ENCODE results near the gene SLC38A5.

DNA sequence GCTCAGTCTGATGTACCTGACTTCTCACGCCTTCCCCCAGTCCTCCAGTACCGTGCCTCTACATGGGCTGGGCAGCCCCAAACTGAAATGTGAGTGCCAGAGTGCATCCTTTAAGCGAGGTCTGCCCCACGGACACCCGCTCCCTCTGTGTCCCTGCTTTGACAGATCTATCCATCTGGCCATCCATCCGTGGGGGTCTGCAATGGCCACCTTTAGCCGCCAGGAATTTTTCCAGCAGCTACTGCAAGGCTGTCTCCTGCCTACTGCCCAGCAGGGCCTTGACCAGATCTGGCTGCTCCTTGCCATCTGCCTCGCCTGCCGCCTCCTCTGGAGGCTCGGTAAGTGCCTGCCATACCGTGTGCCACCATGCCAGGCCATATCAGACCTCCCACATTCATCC lies 39.6 kb upstream of the SLC38A5 start:
- TF ChIP-seq STAT5B (CRISPR knock-in tag; IDR thresholded peaks at IDR 0.05): no peak
- TF ChIP-seq, protein P1, sequence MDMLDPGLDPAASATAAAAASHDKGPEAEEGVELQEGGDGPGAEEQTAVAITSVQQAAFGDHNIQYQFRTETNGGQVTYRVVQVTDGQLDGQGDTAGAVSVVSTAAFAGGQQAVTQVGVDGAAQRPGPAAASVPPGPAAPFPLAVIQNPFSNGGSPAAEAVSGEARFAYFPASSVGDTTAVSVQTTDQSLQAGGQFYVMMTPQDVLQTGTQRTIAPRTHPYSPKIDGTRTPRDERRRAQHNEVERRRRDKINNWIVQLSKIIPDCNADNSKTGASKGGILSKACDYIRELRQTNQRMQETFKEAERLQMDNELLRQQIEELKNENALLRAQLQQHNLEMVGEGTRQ (IDR thresholded peaks at IDR 0.05; ENCODE audit: low read depth, low read length): no peak
- TF ChIP-seq, protein P1 (CRISPR knock-in tag; IDR thresholded peaks at IDR 0.05; ENCODE audit: borderline replicate concordance): no peak
- TF ChIP-seq HDAC2 (CRISPR knock-in tag; IDR thresholded peaks at IDR 0.05): no peak
- no peak for TF ChIP-seq U2AF2 (IDR thresholded peaks at IDR 0.05; ENCODE audit: low read depth, low read length)
- TF ChIP-seq PHF8 (CRISPR knock-in tag; IDR thresholded peaks at IDR 0.05): no peak
- no peak for TF ChIP-seq ZNF138 (CRISPR knock-in tag; IDR thresholded peaks at IDR 0.05; ENCODE audit: low read depth)
- no peak for TF ChIP-seq MEF2D (CRISPR knock-in tag; IDR thresholded peaks at IDR 0.05)
- TF ChIP-seq NCOR1 (IDR thresholded peaks at IDR 0.05; ENCODE audit: borderline replicate concordance, low read length): no peak
- TF ChIP-seq, protein P2, sequence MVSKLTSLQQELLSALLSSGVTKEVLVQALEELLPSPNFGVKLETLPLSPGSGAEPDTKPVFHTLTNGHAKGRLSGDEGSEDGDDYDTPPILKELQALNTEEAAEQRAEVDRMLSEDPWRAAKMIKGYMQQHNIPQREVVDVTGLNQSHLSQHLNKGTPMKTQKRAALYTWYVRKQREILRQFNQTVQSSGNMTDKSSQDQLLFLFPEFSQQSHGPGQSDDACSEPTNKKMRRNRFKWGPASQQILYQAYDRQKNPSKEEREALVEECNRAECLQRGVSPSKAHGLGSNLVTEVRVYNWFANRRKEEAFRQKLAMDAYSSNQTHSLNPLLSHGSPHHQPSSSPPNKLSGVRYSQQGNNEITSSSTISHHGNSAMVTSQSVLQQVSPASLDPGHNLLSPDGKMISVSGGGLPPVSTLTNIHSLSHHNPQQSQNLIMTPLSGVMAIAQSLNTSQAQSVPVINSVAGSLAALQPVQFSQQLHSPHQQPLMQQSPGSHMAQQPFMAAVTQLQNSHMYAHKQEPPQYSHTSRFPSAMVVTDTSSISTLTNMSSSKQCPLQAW (CRISPR knock-in tag; IDR thresholded peaks at IDR 0.05): no peak
- TF ChIP-seq, protein P3, sequence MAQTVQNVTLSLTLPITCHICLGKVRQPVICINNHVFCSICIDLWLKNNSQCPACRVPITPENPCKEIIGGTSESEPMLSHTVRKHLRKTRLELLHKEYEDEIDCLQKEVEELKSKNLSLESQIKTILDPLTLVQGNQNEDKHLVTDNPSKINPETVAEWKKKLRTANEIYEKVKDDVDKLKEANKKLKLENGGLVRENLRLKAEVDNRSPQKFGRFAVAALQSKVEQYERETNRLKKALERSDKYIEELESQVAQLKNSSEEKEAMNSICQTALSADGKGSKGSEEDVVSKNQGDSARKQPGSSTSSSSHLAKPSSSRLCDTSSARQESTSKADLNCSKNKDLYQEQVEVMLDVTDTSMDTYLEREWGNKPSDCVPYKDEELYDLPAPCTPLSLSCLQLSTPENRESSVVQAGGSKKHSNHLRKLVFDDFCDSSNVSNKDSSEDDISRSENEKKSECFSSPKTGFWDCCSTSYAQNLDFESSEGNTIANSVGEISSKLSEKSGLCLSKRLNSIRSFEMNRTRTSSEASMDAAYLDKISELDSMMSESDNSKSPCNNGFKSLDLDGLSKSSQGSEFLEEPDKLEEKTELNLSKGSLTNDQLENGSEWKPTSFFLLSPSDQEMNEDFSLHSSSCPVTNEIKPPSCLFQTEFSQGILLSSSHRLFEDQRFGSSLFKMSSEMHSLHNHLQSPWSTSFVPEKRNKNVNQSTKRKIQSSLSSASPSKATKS (CRISPR knock-in tag; IDR thresholded peaks at IDR 0.05): no peak
- no peak for TF ChIP-seq EZH2 (conservative IDR thresholded peaks at IDR 0.05; ENCODE audit: low read depth, low read length)
- no peak for TF ChIP-seq ETV5 (CRISPR knock-in tag; IDR thresholded peaks at IDR 0.05; ENCODE audit: borderline replicate concordance)
- no peak for TF ChIP-seq NFIC (IDR thresholded peaks at IDR 0.05; ENCODE audit: low read length)
- TF ChIP-seq POLR2A (IDR thresholded peaks at IDR 0.05; ENCODE audit: insufficient read depth in 1 of 2, low read depth in 2 of 2, low read length in 2 of 2): no peak

Measured in HepG2 (cell line).